Stimulated activated CD4-positive, alpha-beta T cell treated with anti-CD3 and anti-CD28 coated beads, Interleukin-1b, Interleukin-23, amount 100 ng/mL, for 24 hours (primary cell): ENCODE measurements around the gene ZNF528.

ENCODE experiments used
- DNase-seq, 4 experiments: peaks; one replicate each; pipeline ENCODE4 v3.0.0-alpha.2; 2020; ENCODE audit warnings: low read depth in 4 of 4, low spot score in 1 of 4

ZNF528 gene

DNA sequence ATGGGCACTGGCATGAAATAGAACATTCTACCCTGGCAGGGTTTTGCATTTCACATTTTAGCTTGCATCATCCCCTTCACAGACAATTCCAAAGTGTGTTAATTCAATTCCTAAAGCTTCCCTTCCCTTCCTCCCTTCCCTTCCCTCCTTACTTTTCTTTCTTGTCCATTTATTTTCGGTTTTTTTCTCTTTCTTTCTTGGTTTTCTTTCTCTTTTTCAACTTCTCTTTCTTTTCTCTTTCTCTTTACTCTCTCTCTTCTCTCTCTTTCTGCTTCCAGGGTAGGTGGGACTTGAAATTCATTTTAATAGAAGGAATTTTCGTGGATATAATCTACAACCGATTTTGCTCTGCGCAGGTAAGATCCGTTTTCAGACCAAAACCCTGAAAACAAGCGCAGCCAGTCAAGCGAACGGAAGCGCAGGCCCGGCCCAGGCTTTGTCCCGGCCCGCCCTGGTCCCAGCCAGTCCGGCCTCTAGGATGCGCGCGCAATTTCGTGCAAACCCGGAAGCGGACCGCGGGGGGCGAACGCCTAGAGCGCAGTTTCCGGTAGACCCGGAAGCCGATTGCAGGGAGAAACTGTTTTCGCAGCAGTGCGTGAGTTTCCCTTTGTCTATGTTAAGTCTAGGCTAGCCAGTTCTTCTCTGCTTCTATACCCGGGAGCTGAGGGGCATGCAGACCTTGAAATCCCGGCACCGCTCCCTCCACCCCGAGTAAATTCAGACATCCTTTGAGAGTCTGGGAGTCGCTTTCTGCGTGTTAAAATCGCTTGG lies at the start of gene ZNF528:
ZNF528 (plus strand) TSS at position 540 of the 771 bp plus-strand sequence. CDS start 4,165 bp downstream, outside the sequence.
- peak; percentile 89 to 97 (median 92) for DNase-seq

DNA sequence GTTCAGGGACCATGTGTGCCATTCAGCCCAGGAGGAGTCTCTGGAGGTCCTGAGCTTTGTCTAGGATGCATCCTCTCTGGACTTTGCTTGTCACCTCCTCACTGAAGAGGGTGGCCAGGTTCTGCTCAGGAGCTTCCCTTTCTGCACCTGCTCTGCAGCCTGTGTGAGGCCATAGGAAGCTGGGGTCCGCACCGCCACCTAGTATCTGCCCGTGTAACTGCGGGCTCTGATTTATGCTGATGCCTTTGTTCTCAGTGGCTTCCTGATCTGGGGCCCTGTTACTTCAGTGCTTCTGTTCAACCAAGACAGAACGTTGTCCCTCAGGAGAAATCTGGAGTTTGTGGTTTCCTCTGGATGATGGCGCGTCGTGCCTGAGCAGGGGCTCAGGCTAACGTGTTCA lies 46.1 kb upstream of the ZNF528 start:
- DNase-seq = no peak

DNA sequence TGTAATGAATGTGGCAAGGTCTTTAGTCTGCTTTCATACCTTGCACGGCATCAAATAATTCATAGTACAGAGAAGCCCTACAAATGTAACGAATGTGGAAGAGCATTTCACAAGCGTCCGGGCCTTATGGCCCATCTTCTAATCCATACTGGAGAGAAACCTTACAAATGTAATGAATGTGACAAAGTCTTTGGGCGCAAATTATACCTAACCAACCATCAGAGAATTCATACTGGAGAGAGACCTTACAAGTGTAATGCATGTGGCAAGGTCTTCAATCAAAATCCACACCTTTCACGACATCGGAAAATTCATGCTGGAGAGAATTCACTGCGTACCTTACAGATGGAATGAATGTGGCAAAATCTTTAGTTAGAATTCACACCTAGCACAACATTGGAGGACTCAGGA lies 31.2 kb upstream of the ZNF528 start:
- DNase-seq = no peak

DNA sequence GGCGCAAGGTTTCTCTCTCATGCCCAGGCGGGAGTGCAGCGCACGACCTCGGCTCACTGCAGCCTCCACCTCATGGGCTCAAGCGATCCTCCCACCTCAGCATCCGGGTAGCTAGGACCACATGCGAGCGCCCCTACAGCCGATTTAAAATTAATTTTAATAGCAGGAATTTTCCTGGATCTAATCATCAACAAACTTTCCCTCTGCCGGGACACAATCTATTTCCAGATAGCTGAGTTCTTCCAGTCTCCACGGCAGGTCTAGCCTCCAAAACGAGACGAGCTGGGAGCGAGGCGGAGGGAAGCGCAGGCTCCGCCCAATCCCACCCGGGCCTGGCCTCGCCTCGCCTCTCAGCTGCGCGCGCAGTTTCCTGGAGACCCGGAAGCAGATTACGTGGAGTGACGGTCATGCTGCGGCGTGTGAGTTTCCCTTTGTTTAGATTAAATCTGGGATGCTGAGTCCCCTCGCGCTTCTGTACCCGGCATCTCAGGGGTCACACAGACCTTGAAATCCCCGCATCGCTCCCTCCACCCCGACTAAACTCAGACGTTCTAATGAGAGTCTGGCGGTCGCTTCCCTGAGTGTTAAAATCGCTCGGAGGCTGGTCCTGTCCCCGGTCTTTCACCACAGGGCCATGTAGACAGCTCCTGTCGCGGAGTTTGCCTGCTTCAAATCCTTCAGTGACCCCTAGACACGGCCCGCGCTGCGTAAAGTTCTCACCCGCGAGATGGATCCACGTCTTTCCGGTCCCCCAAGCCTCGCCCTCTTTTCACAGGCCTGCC lies 27.9 kb upstream of the ZNF528 start, which contains the start of gene ZNF880:
ZNF880 (plus strand) TSS at position 365 of the 782 bp plus-strand sequence; CDS start at position 408, 43 bp downstream.
- DNase-seq = peak; percentile 83 to 92 (median 90)

DNA sequence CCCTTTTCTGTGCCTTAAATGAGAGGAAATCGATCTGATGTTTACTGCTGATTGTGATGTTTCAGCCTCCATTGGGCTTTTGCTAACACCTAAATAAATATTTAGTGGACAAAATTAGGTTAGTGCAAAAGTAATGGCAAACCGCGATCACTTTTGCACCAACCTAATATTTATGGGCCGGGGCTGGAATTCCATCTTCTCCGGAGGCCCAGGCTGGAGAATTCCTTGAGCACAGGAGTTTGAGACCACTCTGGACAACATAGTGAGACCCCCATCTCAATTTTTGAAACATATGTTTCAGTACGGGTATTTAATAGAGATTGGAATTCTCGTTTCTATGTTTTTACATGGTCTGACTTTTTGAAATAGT lies 27.3 kb upstream of the ZNF528 start:
- no peak for DNase-seq

DNA sequence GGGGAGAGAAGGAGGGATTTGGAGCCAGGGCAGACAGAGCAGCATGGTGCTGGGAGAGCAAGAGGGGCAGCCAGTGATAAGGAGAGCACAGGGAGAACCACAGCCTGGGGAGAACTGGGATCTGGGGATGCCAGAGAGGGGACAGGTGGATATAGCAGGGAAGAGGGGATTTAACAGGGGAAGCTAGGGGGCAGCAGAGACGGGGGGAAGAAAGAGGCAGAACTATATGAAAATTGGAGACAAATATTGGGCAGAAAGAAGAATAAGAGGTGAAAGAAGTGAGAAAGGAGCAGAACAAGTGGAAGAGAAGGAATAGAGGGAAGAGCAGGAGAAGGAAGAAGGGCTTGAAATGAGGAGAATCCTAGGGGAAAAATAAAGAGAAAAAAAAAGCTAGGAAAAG lies 6.5 kb upstream of the ZNF528 start:
- no peak for DNase-seq

DNA sequence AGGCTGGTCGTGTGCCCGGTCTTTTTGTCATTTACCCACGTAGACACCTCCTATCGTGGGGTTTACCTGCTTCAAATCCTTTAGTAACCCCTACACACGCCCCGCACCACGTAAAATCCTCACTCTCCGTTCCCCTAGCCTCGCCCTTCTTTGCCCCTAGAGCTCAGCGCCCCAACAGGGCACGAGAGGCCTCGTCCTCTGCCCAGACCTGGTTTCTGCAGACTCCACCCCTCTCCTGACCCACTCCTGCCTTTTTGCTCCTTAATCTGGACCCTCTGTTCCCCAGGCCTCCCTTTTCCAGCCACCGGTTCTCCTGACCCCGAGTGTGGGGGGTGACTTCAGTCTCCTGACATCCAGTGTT lies 412 bp downstream of the ZNF528 start:
- DNase-seq = no peak

DNA sequence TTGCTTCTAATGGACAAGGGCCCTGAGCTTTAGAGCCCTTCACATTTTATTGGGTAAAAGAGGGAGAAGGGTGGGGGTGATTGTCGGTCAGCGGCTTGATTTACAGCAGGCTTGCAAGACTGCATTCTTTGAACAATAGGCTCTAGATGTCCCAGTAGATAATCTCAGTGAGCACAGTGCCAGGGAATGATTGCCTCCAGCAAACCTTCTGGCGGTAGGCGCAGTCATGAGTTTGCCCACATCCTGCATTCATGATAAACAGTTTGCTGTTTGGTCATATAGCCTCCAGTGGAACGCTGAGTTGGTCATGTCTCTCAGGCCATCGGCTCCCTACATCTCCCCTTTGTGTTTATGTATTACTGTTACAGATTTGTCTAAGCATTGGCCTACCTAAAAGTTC lies 12.6 kb downstream of the ZNF528 start:
- no peak for DNase-seq

DNA sequence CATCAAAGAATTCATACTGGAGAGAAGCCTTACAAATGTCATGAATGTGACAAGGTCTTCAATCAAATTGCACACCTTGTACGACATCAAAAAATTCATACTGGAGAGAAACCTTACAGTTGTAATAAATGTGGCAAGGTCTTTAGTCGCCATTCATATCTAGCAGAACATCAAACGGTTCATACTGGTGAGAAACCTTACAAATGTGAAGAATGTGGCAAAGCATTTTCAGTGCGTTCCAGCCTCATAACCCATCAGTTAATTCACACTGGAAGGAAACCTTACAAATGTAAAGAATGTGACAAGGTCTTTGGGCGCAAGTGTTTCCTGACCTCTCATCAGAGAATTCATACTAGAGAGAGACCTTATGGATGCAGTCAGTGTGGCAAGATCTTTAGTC lies 18.1 kb downstream of the ZNF528 start:
- no peak for DNase-seq

DNA sequence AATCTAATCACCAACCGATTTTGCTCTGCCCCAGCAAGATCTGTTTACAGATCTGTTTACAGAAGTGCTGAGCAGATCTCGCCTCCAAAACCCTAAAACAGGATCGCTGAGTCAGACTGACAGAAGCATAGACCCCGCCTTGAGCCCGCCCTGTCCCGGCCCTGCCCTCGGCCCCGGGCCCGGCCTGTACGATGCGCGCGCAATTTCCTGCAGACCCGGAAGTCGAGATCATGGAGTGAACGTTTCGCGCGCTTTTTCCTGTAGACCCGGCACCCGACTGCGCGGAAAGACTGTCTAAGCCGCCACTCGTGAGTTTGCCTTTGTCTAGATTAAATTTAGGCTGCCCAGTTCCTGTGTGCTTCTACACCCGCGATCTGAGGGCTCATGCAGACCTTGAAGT lies 31.3 kb downstream of the ZNF528 start, which contains the start of gene ZNF534:
ZNF534 (plus strand) TSS at position 212 of the 400 bp plus-strand sequence. CDS start 2,327 bp downstream, outside the sequence.
- DNase-seq = no peak

DNA sequence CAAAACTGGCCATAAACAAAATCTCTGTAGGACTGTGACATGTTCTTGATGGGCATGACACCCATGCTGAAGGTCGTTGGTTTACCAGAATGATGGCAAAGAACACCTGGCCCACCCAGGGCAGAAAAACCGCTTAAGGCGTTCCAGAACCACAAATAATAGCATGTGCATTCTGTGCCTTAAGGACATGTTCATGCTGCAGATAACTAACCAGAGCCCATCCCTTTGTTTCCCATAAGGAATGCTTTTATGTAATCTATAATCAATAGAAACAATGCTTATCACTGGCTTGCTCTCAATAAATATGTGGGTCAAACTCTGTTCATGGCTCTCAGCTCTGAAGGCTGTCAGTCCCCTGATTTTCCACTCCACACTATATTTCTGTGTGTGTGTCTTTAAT lies 44.5 kb downstream of the ZNF528 start:
- no peak for DNase-seq

DNA sequence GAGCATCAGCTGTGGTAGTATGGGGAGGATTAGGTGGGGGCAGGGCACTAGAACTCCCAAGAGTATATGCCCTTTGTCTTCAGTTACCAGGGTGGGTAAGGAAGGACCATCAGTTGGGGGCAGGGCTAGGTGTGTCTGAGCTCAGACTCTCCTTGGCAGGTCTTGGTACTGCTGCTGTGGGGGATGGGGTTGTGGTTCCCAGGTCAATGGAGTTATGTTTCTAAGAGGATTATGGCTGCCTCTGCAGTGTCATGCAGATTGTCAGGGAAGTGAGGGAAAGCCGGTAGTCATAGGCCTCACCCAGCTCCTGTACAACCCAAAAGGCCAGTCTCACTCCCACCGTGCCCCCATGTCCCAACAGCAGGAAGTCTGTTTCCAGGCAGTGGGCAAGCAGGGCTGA lies 46.9 kb downstream of the ZNF528 start:
- DNase-seq = no peak

DNA sequence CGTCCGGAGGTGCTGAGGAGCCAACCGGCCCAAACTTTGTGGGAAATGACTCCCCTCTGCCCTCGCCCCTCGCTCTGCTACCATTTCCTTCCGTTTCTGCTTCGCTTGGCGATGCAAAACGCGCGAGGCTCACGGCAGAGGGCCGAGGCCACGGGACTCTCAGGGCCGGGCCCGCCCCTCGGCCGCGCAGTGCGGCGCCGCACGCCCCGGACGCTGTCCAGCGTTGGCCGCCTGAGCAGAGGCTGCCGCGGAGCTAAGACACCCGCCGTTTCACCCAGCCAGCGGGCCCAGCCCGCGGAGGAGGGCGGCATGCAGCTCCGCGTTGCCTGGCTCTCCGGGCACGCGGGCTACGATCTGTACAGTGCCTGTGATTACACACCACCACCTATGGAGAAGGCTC lies 53.6 kb downstream of the ZNF528 start:
- no peak for DNase-seq

DNA sequence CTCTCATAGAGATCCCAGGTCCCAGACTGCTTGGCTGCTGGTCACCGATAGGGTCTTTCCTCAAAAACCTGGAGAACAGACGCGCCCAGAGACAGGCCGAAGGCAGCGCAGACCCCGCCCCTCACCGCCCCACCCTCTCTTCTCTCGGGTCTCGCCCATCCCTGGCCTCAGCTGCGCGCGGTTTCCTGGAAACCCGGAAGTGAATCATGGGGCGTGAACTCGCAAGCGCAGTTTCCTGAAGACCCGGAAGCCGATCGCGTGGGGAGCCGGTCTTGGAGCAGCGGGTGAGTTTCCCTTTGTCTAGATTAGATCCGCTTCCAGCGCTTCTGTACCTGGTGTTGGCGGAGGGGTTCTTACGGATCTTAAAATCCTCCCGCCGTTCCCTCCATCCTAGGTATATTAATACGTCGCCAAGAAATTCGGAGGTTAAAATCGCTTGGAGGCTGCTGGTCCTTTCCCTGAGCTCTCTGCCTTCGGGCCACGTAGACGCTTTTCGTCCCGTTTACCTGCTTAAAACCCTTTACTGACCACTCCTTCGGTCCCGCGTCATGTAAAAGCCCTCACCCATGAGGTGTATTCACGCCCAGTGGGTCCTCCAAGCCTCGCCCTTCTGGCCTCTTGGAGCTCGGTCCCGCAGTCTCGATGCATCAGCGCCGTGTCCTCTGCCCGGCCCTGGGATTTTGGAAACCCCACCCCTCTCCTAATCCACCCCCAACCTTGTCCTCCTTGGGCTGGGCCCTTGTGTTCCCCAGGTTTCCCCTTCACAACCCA lies 55.9 kb downstream of the ZNF528 start, which contains the start of gene ZNF578:
ZNF578 (plus strand) TSS at position 230 of the 771 bp plus-strand sequence. CDS start 48,293 bp downstream, outside the sequence.
- DNase-seq = peak; percentile 20 to 57 (median 37)

DNA sequence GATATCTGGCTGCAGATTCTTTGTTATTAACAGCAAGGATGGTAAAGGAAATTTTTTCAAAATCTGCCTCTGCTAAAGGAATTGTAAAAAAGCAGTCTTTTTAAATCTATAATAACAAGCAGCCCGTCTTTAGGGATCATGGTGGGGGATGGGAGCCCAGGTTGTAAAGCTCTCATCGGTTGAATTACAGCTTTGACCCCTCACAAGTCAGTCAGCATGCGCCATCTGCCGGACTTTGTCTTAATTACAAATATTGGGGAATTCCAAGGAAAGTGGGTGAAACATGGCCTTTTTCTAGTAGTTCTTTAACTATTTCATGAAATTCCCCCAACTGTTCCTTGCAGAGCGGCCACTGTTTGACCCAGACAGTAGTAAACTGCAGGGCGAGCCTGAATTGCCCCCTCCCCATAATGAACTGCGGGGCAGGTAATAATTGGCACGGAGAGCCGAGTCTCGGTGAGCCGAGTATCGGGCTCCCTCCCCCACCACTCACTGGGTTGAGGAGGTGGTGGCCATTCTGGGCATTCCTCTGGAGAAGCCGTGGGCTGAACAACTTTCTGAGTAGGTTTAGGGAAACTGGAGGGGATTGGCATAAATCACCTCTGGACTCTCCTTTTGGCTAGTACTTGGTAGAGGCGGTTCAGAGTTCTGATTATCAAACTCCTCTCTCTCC lies 67.3 kb downstream of the ZNF528 start:
- DNase-seq = no peak
